Uterus (tissue), 2 donors: Measurements from ENCODE around the gene FRG2C.
"Not testable (repeated sequence)": the region's sequence is repeated elsewhere in the genome, so short reads cannot be mapped to it uniquely, and the experiment has no call there.

Experiments used
- POLR2A ChIP-seq, 2 donors: fragments of 450-650 bp; IDR thresholded peaks; one replicate each; pipeline ENCODE4 v1.6.1; 2016; ENCODE audit warnings: antibody characterized with exemption in 2 of 2, mild to moderate bottlenecking in 1 of 2, moderate library complexity in 1 of 2
- TF ChIP-seq, protein P1 (sequence below), 4 experiments: fragments of 200-600 bp in 2 of 4; fragments of 450-650 bp in 2 of 4; sonication (generic) in 2 of 4; IDR thresholded peaks; one replicate each; pipeline ENCODE4 v1.5.1; 2016 to 2019; ENCODE audit warnings: antibody characterized with exemption in 4 of 4, mild to moderate bottlenecking in 2 of 4, moderate library complexity in 1 of 4

DNA sequence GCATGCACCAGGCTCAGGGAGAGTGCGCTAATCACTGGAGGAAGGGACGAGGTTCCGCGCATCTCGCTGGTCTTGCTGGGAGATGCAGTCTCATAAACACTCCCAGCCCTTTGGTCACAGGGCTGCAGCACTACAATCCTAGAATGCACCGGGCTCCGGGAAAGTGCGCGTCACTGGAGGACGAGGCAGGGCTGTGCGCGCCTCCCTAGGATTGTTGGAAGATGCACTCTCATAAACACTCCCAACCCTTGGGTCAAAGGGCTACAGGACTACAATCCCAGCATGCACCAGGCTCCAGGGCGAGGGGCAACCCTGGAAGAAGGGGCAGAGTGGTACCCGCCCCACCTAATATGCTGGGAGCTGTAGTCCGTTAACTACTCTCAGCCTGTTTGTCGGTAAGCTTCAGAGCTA lies 23.0 kb upstream of the FRG2C start:
- TF ChIP-seq, protein P1, sequence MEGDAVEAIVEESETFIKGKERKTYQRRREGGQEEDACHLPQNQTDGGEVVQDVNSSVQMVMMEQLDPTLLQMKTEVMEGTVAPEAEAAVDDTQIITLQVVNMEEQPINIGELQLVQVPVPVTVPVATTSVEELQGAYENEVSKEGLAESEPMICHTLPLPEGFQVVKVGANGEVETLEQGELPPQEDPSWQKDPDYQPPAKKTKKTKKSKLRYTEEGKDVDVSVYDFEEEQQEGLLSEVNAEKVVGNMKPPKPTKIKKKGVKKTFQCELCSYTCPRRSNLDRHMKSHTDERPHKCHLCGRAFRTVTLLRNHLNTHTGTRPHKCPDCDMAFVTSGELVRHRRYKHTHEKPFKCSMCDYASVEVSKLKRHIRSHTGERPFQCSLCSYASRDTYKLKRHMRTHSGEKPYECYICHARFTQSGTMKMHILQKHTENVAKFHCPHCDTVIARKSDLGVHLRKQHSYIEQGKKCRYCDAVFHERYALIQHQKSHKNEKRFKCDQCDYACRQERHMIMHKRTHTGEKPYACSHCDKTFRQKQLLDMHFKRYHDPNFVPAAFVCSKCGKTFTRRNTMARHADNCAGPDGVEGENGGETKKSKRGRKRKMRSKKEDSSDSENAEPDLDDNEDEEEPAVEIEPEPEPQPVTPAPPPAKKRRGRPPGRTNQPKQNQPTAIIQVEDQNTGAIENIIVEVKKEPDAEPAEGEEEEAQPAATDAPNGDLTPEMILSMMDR (IDR thresholded peaks at IDR 0.05), result peak in 1 of 4 experiments; percentile 2
- TF ChIP-seq POLR2A (IDR thresholded peaks at IDR 0.05), result not testable (repeated sequence)
